KG1 (cell line): ENCODE measurements around the gene MORN5.

Experiments used
- DNase-seq: peaks from one replicate; lab custom pipeline; 2025; lab: John Stamatoyannopoulos, UW

Gene MORN5

DNA sequence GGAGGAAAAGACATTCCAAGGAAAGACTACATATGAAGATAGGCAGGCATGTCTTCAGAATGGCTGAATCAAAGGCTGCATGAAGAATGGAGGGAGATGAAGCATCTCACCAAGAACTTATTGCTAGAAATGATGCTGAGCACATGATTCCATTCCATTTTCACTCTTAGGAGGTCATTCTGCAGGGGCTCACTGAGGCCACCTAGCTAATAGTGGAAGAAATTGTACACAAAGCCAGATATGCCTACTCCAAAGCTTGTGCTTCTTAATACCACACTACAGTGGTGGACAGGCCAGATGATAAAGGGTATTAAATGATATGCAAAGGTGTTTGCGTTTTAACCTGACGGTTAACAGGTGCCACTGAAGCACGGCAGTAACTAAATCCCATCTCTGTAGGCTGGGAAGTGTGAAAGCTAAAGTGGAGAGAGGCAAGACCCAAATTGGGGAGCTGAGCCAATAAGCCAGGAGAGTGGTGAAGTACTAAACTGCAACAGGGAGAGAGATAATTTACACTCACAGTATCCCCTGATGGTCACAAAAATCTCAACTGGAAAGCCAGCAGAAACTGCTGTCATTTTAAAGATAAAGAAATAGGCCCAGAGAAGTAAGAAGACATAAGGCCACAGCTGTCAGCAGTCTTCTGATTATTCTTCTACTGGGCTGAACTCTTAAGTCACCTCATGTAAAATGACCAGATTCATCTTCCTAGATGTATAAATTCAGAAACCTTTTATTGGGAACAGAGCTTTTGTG lies 14.7 kb upstream of the MORN5 start:
- DNase-seq: no peak

- DNase-seq: no peak
These were observed 14.2 kb upstream of the MORN5 start for GRCh38 chr9:122145592-122145863.

- DNase-seq: no peak
These were observed 8.4 kb upstream of the MORN5 start for GRCh38 chr9:122151267-122151828.

DNA sequence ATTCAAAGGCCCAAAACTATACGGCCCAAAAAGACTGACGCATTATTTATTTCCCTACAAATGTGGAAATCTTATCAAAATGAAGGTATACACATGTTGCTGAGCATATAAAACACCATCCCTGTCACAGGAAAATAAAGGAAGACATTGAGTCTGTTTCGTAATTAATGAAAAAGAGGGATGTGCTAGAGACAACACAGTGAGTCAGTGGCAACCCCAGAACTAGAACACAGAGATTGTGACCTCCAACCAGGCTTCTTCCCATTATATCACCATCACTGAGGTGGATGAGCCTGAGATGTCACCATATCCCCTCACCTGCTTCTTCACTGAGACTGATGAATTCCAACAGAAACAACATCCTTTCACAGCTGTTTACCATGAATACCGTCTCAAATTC lies 3.9 kb upstream of the MORN5 start:
- no peak for DNase-seq

DNA sequence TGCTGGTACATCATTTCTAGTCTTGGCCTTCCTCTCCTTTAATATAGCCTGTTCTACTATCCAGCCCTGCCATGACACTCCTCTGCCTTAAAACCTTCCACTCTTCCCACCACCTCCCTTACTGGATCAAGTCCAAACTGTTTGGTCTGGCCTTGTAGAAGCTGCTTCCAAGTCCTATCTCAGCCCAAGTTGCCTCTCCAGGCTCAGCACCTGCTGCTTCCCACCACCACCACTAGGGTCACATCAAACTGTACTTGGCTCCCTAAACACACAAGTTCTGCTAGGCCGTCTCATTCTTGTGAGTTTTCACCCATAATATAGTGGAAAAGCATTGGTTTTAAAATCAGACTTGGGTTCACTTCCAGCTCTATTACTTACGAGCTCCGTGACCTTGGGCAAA lies 1.5 kb upstream of the MORN5 start:
- peak; percentile 7 for DNase-seq

DNA sequence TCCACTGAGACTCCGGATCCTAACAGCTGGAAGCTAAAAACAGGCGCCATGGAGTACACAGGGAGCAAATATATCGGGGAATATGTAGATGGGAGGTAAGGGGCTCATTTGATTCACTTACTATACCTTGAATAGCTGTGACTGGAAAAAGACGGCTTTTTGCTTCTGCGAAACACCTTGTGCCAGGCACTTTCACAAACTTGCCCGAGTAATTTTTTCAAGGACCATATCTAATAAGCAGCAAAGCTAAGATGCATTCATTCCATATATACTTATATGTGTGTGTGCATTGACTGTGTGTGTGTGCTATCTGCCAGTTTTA lies 178 bp downstream of the MORN5 start:
- no peak for DNase-seq

GRCh38 chr9:122162415-122162814 lies 2.7 kb downstream of the MORN5 start:
- DNase-seq: no peak

DNA sequence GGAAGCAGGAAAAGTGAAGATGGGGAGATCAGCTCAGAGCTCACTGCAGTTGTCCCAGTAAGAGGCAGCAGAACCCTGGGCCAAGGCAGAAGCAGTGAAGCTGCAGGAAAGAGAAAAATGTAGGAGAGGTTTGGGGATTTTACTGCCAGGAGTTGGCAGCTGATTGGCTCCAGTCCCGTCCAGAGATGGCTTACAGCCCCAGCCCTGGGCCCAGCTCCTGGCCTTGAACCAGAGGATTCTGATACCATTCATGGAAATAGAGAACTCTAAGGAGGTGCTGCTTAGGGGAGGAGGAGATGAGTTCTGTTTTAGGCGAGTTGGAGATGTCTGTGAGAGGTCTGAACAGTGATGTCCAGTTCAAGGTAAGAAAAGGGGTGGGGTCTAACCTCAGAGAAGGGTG lies 4.6 kb downstream of the MORN5 start:
- DNase-seq: no peak

DNA sequence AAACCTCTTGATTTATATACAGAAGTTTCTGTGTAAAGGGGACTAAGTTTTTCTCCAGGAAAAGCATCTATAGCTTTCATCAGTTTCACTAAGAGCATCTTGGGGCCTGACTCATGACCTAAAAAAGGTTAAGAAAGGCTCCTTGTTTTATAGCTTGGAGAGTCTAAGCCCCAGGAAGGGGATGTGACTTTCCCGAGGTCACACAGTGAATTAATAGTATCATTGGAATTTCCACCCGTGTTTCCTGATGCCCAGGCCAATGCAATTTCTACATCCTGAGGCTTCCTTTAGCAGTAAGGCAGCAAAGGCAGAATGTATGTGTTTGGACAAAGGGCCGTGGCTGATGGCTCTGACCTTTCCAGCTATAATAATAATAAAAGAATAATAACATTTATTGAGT lies 8.6 kb downstream of the MORN5 start:
- DNase-seq: no peak

DNA sequence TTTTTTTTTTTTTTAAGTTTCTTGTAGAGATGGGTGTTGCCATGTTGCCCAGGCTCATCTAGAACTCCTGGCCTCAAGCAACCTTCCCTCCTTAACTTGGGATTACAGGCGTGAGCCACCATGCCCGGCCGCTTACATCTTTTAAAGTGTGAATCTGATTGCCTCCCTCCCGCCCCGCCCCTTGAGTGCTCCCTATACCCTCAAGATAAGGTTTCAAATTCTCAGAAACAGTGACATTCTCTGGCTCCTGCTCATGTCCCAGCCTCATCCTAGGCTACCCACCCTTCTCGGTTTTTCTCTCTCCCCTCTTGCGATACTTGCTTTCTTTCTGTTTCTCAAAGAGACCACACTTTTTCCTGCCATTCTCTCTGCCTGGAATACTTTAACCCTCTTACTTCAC lies 12.4 kb downstream of the MORN5 start:
- DNase-seq: no peak

- no peak for DNase-seq
These were observed 14.0 kb downstream of the MORN5 start for GRCh38 chr9:122173670-122174069.

- no peak for DNase-seq
These were observed 17.2 kb downstream of the MORN5 start for GRCh38 chr9:122176916-122177315.

DNA sequence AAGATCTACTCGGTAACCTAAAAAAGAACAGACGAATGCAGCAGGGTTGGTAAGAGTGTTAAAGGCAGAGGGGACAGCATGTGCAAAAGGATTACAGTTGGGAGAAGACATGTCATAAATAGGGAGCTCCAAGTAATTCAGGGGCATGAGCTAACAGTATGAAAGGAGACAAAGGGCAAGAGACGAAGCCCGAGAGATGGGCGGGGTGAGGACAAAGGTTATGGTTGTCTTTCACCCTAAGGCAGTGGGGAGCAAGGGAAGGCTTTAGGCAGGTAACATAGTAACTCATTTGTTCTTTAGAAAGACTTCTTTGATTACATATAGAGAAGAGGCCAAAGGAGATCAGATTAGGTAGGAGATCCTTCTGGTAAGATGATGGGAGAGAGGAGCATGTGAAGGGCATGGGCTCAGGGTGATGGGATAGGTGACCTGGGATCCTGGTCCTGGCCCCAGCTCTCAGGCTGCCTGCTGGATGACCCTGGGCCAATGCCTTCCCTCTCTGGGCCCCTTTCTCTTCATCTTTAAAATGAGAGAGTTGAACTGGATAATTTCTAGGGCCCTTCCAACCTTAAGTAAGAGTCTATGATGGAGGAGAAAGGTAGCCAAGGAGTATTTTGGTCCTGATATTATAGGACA lies 19.5 kb downstream of the MORN5 start:
- no peak for DNase-seq

- no peak for DNase-seq
These were observed 20.0 kb downstream of the MORN5 start for GRCh38 chr9:122179690-122180074.

DNA sequence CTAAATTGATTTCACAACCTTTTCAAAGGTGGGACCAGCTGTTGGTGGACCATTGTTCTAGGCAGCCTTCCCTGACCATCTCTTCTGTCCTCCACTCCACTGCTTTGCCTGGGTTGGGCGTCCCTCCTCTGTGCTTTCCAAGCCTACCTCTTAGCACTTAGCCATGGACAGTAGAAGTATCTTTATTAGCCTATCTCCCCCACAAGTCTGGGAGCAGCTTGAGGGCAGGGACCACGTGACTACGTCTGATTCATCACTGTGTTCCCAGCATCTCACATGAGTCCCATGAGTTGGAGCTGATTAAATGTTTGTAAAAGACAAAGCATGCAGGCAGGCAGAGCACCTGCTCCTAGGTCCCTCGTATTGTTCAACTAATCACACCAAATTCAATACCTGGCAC lies 20.9 kb downstream of the MORN5 start:
- DNase-seq: no peak

DNA sequence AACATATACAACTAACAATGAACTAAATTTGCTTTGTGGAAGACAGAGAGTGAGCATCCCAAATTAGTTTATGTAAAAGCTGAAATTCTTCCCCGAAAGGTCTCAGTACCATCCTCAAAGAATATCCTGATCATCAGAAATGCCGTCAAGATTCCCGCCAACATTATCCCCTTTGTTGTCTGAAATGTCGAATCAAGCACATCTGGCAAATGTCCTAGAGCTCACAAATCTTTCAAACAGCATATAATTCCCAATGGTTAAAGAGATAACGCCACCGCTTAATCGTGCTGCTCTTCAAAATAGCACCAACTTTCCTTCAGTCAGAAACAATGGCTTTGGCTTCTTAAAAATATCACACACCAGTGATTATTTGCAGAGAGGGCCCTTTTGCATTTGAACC lies 23.8 kb downstream of the MORN5 start:
- no peak for DNase-seq

DNA sequence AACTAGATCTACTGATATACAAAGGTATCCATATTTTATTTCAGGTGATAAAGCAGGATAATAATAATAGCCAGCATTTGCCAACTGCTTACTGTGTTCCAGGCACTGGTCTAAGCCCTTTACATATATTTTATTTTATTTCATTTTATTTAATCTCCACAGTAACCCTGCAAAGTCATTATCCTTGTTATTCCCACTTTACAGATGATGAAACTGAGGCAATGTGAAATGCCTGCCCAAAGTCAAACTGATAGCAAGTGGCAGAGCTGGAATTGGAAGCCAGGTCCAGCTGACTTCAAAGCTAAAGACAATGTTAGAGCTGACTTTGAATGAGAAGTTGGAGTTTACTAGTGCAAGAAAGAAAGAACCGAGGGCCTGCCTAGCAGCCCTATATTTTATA lies 24.8 kb downstream of the MORN5 start:
- no peak for DNase-seq

- no peak for DNase-seq
These were observed 26.6 kb downstream of the MORN5 start for GRCh38 chr9:122186301-122186700.

DNA sequence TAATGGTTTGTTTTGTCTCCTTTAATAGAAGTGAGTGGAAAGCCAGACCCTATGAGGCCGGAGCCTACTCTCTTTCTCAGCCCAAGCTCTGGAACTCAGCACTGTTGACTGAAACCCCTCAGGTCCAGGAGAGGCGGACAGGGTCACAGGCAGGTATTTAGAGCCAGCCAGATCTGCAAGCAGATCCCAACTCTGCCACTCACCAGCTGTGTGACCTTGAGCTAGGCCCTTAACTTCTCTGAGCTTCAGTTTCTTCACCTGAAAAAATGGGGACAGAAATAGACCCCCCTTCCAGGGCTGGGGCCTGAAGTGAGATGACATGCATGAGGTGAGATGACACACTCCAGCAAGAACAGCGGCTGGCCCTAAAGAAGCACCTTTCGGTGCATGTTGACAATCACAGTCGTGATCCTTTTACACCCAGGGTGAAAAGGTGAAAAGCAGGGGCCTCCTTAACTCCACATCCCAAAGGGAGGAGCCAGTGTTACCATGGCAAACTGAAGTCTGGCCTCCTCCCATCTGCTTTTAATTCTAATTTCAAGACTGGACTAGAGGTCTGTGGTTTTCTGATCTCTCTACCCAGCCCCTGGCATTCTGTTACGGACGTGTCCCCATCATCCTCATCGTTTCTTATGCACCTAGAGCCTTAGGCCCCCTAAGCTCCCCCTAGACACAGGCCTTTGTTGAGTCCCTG lies 27.2 kb downstream of the MORN5 start:
- no peak for DNase-seq

DNA sequence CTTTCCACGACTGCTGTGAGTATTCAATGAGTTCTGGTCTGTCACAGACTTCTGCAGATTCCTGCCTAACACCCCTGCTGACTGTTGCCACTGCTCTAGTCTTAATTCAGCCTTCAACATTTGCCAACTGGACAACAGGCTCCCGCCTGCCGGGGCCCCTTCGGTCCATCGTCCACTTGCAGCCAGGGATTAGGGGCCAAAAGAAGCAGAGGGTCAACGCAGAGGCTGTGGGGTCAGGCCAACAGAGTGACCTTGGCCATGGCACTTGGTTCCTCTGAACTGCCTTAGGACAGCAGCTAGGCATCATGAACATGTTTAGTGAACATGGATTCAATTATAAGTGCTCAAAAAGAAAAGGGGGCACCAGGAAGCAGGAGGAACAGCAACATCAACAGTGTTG lies 28.7 kb downstream of the MORN5 start:
- DNase-seq: no peak

- no peak for DNase-seq
These were observed 31.1 kb downstream of the MORN5 start for GRCh38 chr9:122190597-122191381.

GRCh38 chr9:122191584-122191983 lies 31.9 kb downstream of the MORN5 start:
- DNase-seq: no peak
